ENCODE data around the gene SEZ6.

The SEZ6 gene

GRCh38 chr17:29042026-29042678 lies 36.3 kb upstream of the SEZ6 start:
- H3K27ac ChIP-seq (ENCODE audit: poor library complexity, severe bottlenecking): no peak overlapping the region
- ATAC-seq (ENCODE audit: low read depth): no peak
- no peaks in the 10 kb centered on the region for H3K36me3 ChIP-seq (ENCODE audit: low read depth)
- no peaks in the 10 kb centered on the region for H3K27me3 ChIP-seq (ENCODE audit: insufficient read depth, poor library complexity, severe bottlenecking)
- DNase-seq (ENCODE audit: low spot score): no peak
- no peak overlapping the region for H3K4me3 ChIP-seq (ENCODE audit: severe bottlenecking)
- H3K9me3 ChIP-seq (ENCODE audit: severe bottlenecking): no peaks in the 10 kb centered on the region
- no peak for TF ChIP-seq CTCF (IDR thresholded peaks at IDR 0.05; ENCODE audit: poor library complexity, severe bottlenecking)
- H3K4me1 ChIP-seq (ENCODE audit: insufficient read depth, poor library complexity, severe bottlenecking): no peaks in the 10 kb centered on the region

- DNase-seq (ENCODE audit: low spot score): no peak
- Histone ChIP-seq H3K9me3 (ENCODE audit: severe bottlenecking) (no peaks in the 10 kb centered on the region), H3K27ac (ENCODE audit: poor library complexity, severe bottlenecking) (no peak overlapping the region), H3K27me3 (ENCODE audit: insufficient read depth, poor library complexity, severe bottlenecking) (no peaks in the 10 kb centered on the region), H3K4me1 (ENCODE audit: insufficient read depth, poor library complexity, severe bottlenecking) (no peaks in the 10 kb centered on the region), H3K4me3 (ENCODE audit: severe bottlenecking) (no peak overlapping the region), H3K36me3 (ENCODE audit: low read depth) (no peaks in the 10 kb centered on the region)
- TF ChIP-seq CTCF (IDR thresholded peaks at IDR 0.05; ENCODE audit: poor library complexity, severe bottlenecking): no peak
- ATAC-seq (ENCODE audit: low read depth): no peak
Measured at GRCh38 chr17:29041571-29041970, 35.7 kb upstream of the SEZ6 start.

- Histone ChIP-seq H3K4me1 (ENCODE audit: insufficient read depth, poor library complexity, severe bottlenecking) (no peaks in the 10 kb centered on the region), H3K27ac (ENCODE audit: poor library complexity, severe bottlenecking) (no peak overlapping the region), H3K27me3 (ENCODE audit: insufficient read depth, poor library complexity, severe bottlenecking) (no peaks in the 10 kb centered on the region), H3K4me3 (ENCODE audit: severe bottlenecking) (no peak overlapping the region), H3K9me3 (ENCODE audit: severe bottlenecking) (no peaks in the 10 kb centered on the region), H3K36me3 (ENCODE audit: low read depth) (no peaks in the 10 kb centered on the region)
- no peak for TF ChIP-seq CTCF (IDR thresholded peaks at IDR 0.05; ENCODE audit: poor library complexity, severe bottlenecking)
- DNase-seq (ENCODE audit: low spot score): no peak
- no peak for ATAC-seq (ENCODE audit: low read depth)
Measured at GRCh38 chr17:29041091-29041490, 35.3 kb upstream of the SEZ6 start.

GRCh38 chr17:29039764-29040598 lies 34.1 kb upstream of the SEZ6 start:
- H3K4me3 ChIP-seq (ENCODE audit: severe bottlenecking): no peak overlapping the region
- H3K27me3 ChIP-seq (ENCODE audit: insufficient read depth, poor library complexity, severe bottlenecking): peaks cover 4% of the 10 kb centered on the region
- TF ChIP-seq CTCF (IDR thresholded peaks at IDR 0.05; ENCODE audit: poor library complexity, severe bottlenecking): no peak
- H3K36me3 ChIP-seq (ENCODE audit: low read depth): no peaks in the 10 kb centered on the region
- no peaks in the 10 kb centered on the region for H3K9me3 ChIP-seq (ENCODE audit: severe bottlenecking)
- DNase-seq (ENCODE audit: low spot score) (no peak), ATAC-seq (ENCODE audit: low read depth) (peak; percentile 70)
- H3K4me1 ChIP-seq (ENCODE audit: insufficient read depth, poor library complexity, severe bottlenecking): no peaks in the 10 kb centered on the region
- peak overlapping the region; percentile 7 for H3K27ac ChIP-seq (ENCODE audit: poor library complexity, severe bottlenecking)

All from RWPE2 (cell line).